Measurements from ENCODE around the gene AQP4. TPM values are rescaled to one million over a fixed set of nuclear protein-coding genes. Genes with fewer than 3 reads are reported as not detected.

AQP4 gene
- total RNA-seq, 2 donors from 2014 or later, result 10.0 to 14.9 TPM

GRCh38 chr18:26863122-26863879 lies 2.2 kb downstream of the AQP4 start:
- H3K4me1 ChIP-seq, result peaks cover 0 to 19% of the 10 kb centered on the region in 2 donors
- peak overlapping the region; percentile 42 to 53 for H3K4me3 ChIP-seq
- H3K27ac ChIP-seq, result peak overlapping the region; percentile 78 to 79
- H3K36me3 ChIP-seq, result no peaks in the 10 kb centered on the region
- no peaks in the 10 kb centered on the region for H3K9me3 ChIP-seq
- peak; percentile 63 for DNase-seq (ENCODE audit: low spot score)
- TF ChIP-seq CTCF (IDR thresholded peaks at IDR 0.05), result no peak
- no peaks in the 10 kb centered on the region for H3K27me3 ChIP-seq

DNA sequence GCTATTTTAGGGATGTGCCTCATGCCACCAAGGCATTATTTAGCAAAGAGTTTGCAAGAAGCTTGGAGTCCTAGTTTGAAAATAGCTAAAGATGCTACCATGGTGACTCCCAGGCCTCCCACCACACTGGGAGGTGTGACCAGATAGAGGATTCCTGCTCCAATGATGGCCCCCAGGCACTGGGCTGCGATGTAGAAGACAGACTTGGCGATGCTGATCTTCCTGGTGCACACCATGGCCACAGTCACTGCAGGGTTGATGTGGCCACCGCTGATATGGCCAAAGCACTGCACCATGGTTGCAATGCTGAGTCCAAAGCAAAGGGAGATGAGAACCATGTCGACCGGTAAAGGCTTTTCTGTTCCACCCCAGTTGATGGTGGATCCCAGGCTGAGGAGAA lies 3.4 kb downstream of the AQP4 start:
- H3K27me3 ChIP-seq, result no peaks in the 10 kb centered on the region
- no peak overlapping the region for H3K4me3 ChIP-seq
- no peaks in the 10 kb centered on the region for H3K9me3 ChIP-seq
- peaks cover 0 to 19% of the 10 kb centered on the region in 2 donors for H3K4me1 ChIP-seq
- H3K27ac ChIP-seq, result no peak overlapping the region
- no peaks in the 10 kb centered on the region for H3K36me3 ChIP-seq
- DNase-seq (ENCODE audit: low spot score), result no peak
- no peak for TF ChIP-seq CTCF (IDR thresholded peaks at IDR 0.05)

DNA sequence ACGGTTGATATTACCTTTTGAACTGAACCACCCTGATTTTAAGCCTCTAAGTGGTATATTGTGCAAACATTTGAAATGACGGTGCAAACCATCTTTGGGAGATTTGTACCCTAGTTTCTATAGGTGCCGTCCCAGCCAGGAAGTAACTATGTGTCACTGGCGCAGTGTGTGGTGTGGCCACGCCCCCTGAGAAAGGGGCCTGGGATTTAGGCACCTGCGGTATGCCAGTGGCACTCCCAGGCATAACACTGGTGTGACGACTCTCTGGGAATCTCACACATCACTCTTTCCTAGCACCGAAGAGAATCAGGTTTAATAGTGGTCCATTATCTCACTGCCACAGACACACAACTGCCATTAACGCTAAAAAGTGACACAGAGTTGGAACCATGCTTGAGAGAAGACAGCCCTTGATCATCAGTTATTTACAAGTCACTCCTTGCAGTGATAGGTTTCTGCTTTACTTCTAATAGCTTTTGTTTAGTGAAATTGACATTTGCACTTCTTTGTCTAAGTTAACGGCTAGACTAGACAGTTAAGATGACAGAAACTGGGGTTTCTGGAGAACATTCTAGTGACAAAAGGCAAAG lies 11.1 kb downstream of the AQP4 start:
- no peak for DNase-seq (ENCODE audit: low spot score)
- no peak for TF ChIP-seq CTCF (IDR thresholded peaks at IDR 0.05)

GRCh38 chr18:26853401-26853800 lies 12.1 kb downstream of the AQP4 start:
- no peaks in the 10 kb centered on the region for H3K36me3 ChIP-seq
- no peak overlapping the region for H3K4me3 ChIP-seq
- no peaks in the 10 kb centered on the region for H3K4me1 ChIP-seq
- TF ChIP-seq CTCF (IDR thresholded peaks at IDR 0.05), result no peak
- no peak for DNase-seq (ENCODE audit: low spot score)
- H3K27ac ChIP-seq, result no peak overlapping the region
- H3K27me3 ChIP-seq, result no peaks in the 10 kb centered on the region
- H3K9me3 ChIP-seq, result no peaks in the 10 kb centered on the region

More for the DNA sequence above, 11.1 kb downstream of the AQP4 start:
- H3K4me3 ChIP-seq, result no peak overlapping the region
- H3K4me1 ChIP-seq, result no peaks in the 10 kb centered on the region
- H3K9me3 ChIP-seq, result no peaks in the 10 kb centered on the region
- no peak overlapping the region for H3K27ac ChIP-seq
- no peaks in the 10 kb centered on the region for H3K27me3 ChIP-seq
- H3K36me3 ChIP-seq, result no peaks in the 10 kb centered on the region

DNA sequence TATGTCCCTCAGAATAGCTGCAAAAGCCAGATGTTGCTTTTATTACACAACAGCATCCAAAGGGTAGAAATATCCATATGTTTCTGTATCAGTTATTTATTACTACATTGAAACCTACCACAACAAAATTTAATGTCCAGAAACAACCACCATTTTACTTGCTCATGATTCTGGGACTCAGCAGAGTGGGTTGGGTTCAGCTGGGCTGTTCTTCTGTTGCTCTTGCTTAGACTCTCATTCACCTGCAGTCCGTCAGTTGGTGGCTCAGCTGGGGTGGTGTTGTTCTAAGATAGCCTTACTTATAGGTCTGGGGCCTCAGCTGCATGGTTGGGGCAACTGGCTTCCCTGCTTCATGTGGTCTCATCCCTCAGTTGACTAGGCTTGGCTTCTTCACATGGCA lies 21.7 kb downstream of the AQP4 start:
- Histone ChIP-seq H3K4me3 (no peak overlapping the region), H3K27me3 (no peaks in the 10 kb centered on the region), H3K4me1 (no peaks in the 10 kb centered on the region), H3K9me3 (no peaks in the 10 kb centered on the region), H3K27ac (no peak overlapping the region), H3K36me3 (no peaks in the 10 kb centered on the region)
- DNase-seq (ENCODE audit: low spot score), result no peak
- TF ChIP-seq CTCF (IDR thresholded peaks at IDR 0.05), result no peak
